Neural progenitor cell (in vitro differentiated cells): ENCODE results near the gene BMERB1. TPM values are rescaled to one million over a fixed set of nuclear protein-coding genes. Genes with fewer than 3 reads are reported as not detected.

Experiments
- DNase-seq: peaks from one replicate; pipeline ENCODE4 v3.0.0-alpha.2; 2016; ENCODE audit warnings: low spot score
- H2AFZ ChIP-seq: fragments of 200-600 bp; sonication (generic); replicated peaks from 2 replicates; pipeline ENCODE4 v1.6.1; 2016; ENCODE audit warnings: antibody characterized with exemption
- H3F3A ChIP-seq: fragments of 200-600 bp; sonication (generic); 2 replicates; pipeline ENCODE4 v1.6.1; 2016; ENCODE audit warnings: antibody characterized with exemption, low read depth
- H3K27ac ChIP-seq: fragments of 200-600 bp; sonication (generic); 2 replicates; pipeline ENCODE4 v1.5.1; 2016; ENCODE audit warnings: mild to moderate bottlenecking
- H3K27me3 ChIP-seq: fragments of 200-600 bp; sonication (generic); 2 replicates; pipeline ENCODE4 v1.6.1; 2016; ENCODE audit warnings: mild to moderate bottlenecking, moderate library complexity
- H3K36me3 ChIP-seq: fragments of 200-600 bp; sonication (generic); 2 replicates; pipeline ENCODE4 v1.5.1; 2016
- H3K4me1 ChIP-seq: fragments of 200-600 bp; sonication (generic); 2 replicates; pipeline ENCODE4 v1.6.1; 2016; ENCODE audit warnings: mixed run types
- H3K4me2 ChIP-seq: fragments of 200-600 bp; sonication (generic); 2 replicates; pipeline ENCODE4 v1.6.1; 2016
- H3K4me3 ChIP-seq: fragments of 200-600 bp; sonication (generic); 2 replicates; pipeline ENCODE4 v1.5.1; 2016
- H3K79me2 ChIP-seq: fragments of 200-600 bp; sonication (generic); 2 replicates; pipeline ENCODE4 v1.6.1; 2016; ENCODE audit warnings: low read depth
- H3K9ac ChIP-seq: fragments of 200-600 bp; sonication (generic); 2 replicates; pipeline ENCODE4 v1.6.1; 2016
- H3K9me3 ChIP-seq: fragments of 200-600 bp; sonication (generic); 2 replicates; pipeline ENCODE4 v1.5.1; 2016; ENCODE audit warnings: low read depth
- H4K20me1 ChIP-seq: fragments of 200-600 bp; sonication (generic); 2 replicates; pipeline ENCODE4 v1.6.1; 2016; ENCODE audit warnings: low read depth
- H3K27ac Mint-ChIP-seq: 3 replicates; pipeline ENCODE4 v1.8.0; 2021; ENCODE audit warnings: mixed read lengths
- H3K27me3 Mint-ChIP-seq: 2 replicates; pipeline ENCODE4 v1.8.0; 2022; ENCODE audit warnings: low read depth, mild to moderate bottlenecking, inconsistent platforms, moderate library complexity, mixed read lengths; ENCODE audit not compliant: insufficient read depth
- H3K36me3 Mint-ChIP-seq: 3 replicates; pipeline ENCODE4 v1.8.0; 2021; ENCODE audit warnings: mixed read lengths
- H3K4me1 Mint-ChIP-seq: 3 replicates; pipeline ENCODE4 v1.8.0; 2021; ENCODE audit warnings: mixed read lengths
- H3K4me3 Mint-ChIP-seq: 3 replicates; pipeline ENCODE4 v1.8.0; 2021; ENCODE audit warnings: mild to moderate bottlenecking, moderate library complexity, mixed read lengths
- H3K9me3 Mint-ChIP-seq: 3 replicates; pipeline ENCODE4 v1.8.0; 2020; ENCODE audit warnings: mixed read lengths
- CTCF ChIP-seq: fragments of 200-600 bp; sonication (generic); IDR thresholded peaks from 2 replicates; pipeline ENCODE4 v1.5.1; 2017; ENCODE audit warnings: antibody characterized with exemption, mild to moderate bottlenecking
- EZH2 ChIP-seq: fragments of 200-600 bp; sonication (generic); IDR thresholded peaks from 2 replicates; pipeline ENCODE4 v1.6.1; 2017; ENCODE audit warnings: antibody characterized with exemption, mild to moderate bottlenecking, moderate library complexity
- EZH2phosphoT487 ChIP-seq: fragments of 200-600 bp; sonication (generic); IDR thresholded peaks from 2 replicates; pipeline ENCODE4 v1.6.1; 2017; ENCODE audit warnings: antibody characterized with exemption
- total RNA-seq: library from RNA; depleted of rRNA; stranded (reverse); fragments of >200 nt; gene quantifications from 2 replicates; pipeline ENCODE4 v1.2.3, GENCODE V29; 2015; ENCODE audit warnings: low replicate concordance

BMERB1 gene
- total RNA-seq, 1 donor from 2014 or later = 39.0 TPM

GRCh38 chr16:15523939-15524338, 89.6 kb downstream of the BMERB1 start:
- Mint-ChIP-seq H3K27ac (no peak overlapping the region), H3K4me3 (no peak overlapping the region), H3K9me3 (no peaks in the 10 kb centered on the region), H3K4me1 (peaks cover 6% of the 10 kb centered on the region), H3K27me3 (no peaks in the 10 kb centered on the region), H3K36me3 (peaks cover 3% of the 10 kb centered on the region)
- Histone ChIP-seq H3F3A (no peaks in the 10 kb centered on the region), H2AFZ (no peak overlapping the region), H3K4me2 (no peak overlapping the region), H3K79me2 (no peaks in the 10 kb centered on the region), H3K36me3 (no peaks in the 10 kb centered on the region), H3K4me3 (no peak overlapping the region), H3K27me3 (no peaks in the 10 kb centered on the region), H3K27ac (no peak overlapping the region), H4K20me1 (peaks cover 9% of the 10 kb centered on the region), H3K4me1 (no peaks in the 10 kb centered on the region), H3K9ac (no peak overlapping the region), H3K9me3 (no peaks in the 10 kb centered on the region)
- no peak for DNase-seq
- TF ChIP-seq EZH2phosphoT487 = no peak
- no peak for TF ChIP-seq CTCF
- no peak for TF ChIP-seq EZH2

- H2AFZ ChIP-seq = no peak overlapping the region
- no peaks in the 10 kb centered on the region for H3F3A ChIP-seq
- no peaks in the 10 kb centered on the region for H3K9me3 ChIP-seq
- no peaks in the 10 kb centered on the region for H3K79me2 ChIP-seq
- H3K4me3 ChIP-seq = no peak overlapping the region
- H3K27ac Mint-ChIP-seq = no peak overlapping the region
- no peak overlapping the region for H3K4me3 Mint-ChIP-seq
- H3K36me3 Mint-ChIP-seq = peaks cover 3% of the 10 kb centered on the region
- DNase-seq = no peak
- H3K27me3 ChIP-seq = no peaks in the 10 kb centered on the region
- no peak overlapping the region for H3K4me2 ChIP-seq
- no peak overlapping the region for H3K27ac ChIP-seq
- H3K27me3 Mint-ChIP-seq = no peaks in the 10 kb centered on the region
- no peak for TF ChIP-seq CTCF
- no peak for TF ChIP-seq EZH2phosphoT487
- TF ChIP-seq EZH2 = no peak
- H3K36me3 ChIP-seq = no peaks in the 10 kb centered on the region
- no peaks in the 10 kb centered on the region for H3K4me1 ChIP-seq
- peaks cover 6% of the 10 kb centered on the region for H3K4me1 Mint-ChIP-seq
- H3K9me3 Mint-ChIP-seq = no peaks in the 10 kb centered on the region
- no peak overlapping the region for H3K9ac ChIP-seq
- H4K20me1 ChIP-seq = peaks cover 9% of the 10 kb centered on the region
These were observed 90.6 kb downstream of the BMERB1 start for GRCh38 chr16:15524966-15525365.

- TF ChIP-seq CTCF (no peak), EZH2phosphoT487 (no peak), EZH2 (no peak)
- H3K4me1 Mint-ChIP-seq = peaks cover 6% of the 10 kb centered on the region
- H3K27me3 Mint-ChIP-seq = no peaks in the 10 kb centered on the region
- Histone ChIP-seq H3K36me3 (no peaks in the 10 kb centered on the region), H2AFZ (no peak overlapping the region), H3K27ac (no peak overlapping the region), H3F3A (no peaks in the 10 kb centered on the region), H3K4me1 (no peaks in the 10 kb centered on the region), H3K4me2 (no peak overlapping the region), H3K27me3 (no peaks in the 10 kb centered on the region), H3K4me3 (no peak overlapping the region), H3K9ac (no peak overlapping the region), H3K79me2 (no peaks in the 10 kb centered on the region), H4K20me1 (peaks cover 9% of the 10 kb centered on the region), H3K9me3 (no peaks in the 10 kb centered on the region)
- no peak for DNase-seq
- peaks cover 3% of the 10 kb centered on the region for H3K36me3 Mint-ChIP-seq
- no peaks in the 10 kb centered on the region for H3K9me3 Mint-ChIP-seq
- H3K27ac Mint-ChIP-seq = no peak overlapping the region
- H3K4me3 Mint-ChIP-seq = no peak overlapping the region
These were observed 91.7 kb downstream of the BMERB1 start for GRCh38 chr16:15526097-15526496.

GRCh38 chr16:15526731-15527130, 92.3 kb downstream of the BMERB1 start:
- Mint-ChIP-seq H3K9me3 (no peaks in the 10 kb centered on the region), H3K4me3 (no peak overlapping the region), H3K27ac (no peak overlapping the region), H3K36me3 (peaks cover 3% of the 10 kb centered on the region), H3K27me3 (no peaks in the 10 kb centered on the region), H3K4me1 (peaks cover 5% of the 10 kb centered on the region)
- no peaks in the 10 kb centered on the region for H3K27me3 ChIP-seq
- H3K9me3 ChIP-seq = no peaks in the 10 kb centered on the region
- no peak overlapping the region for H2AFZ ChIP-seq
- no peaks in the 10 kb centered on the region for H3K36me3 ChIP-seq
- H3K4me3 ChIP-seq = no peak overlapping the region
- TF ChIP-seq EZH2phosphoT487 (no peak), CTCF (no peak), EZH2 (no peak)
- DNase-seq = no peak
- H3K27ac ChIP-seq = no peak overlapping the region
- no peaks in the 10 kb centered on the region for H3K79me2 ChIP-seq
- no peak overlapping the region for H3K9ac ChIP-seq
- H3K4me1 ChIP-seq = no peaks in the 10 kb centered on the region
- H4K20me1 ChIP-seq = peaks cover 9% of the 10 kb centered on the region
- H3F3A ChIP-seq = no peaks in the 10 kb centered on the region
- H3K4me2 ChIP-seq = no peak overlapping the region
